GM21737 (cell line): ENCODE measurements around the gene PCDHA5.
"Not testable (repeated sequence)": the region's sequence is repeated elsewhere in the genome, so short reads cannot be mapped to it uniquely, and the experiment has no call there.

Experiments
- ATAC-seq: cut with Tn5 transposase; IDR thresholded peaks from one replicate; pipeline ENCODE4 v1.9.1; 2021; ENCODE audit warnings: mild to moderate bottlenecking, moderate library complexity; ENCODE audit not compliant: unreplicated experiment

The PCDHA5 gene

GRCh38 chr5:140822969-140823368 lies 1.6 kb downstream of the PCDHA5 start:
- not testable (repeated sequence) for ATAC-seq

- ATAC-seq = no peak
Measured at GRCh38 chr5:140823475-140823874, 2.1 kb downstream of the PCDHA5 start.

- ATAC-seq = no peak
Measured at GRCh38 chr5:140827704-140828361, 6.4 kb downstream of the PCDHA5 start, which contains the start of gene PCDHA6. PCDHA6 (plus strand) TSS chr5:140827960; CDS start chr5:140828092, 132 bp downstream.

GRCh38 chr5:140828362-140828737 lies 6.9 kb downstream of the PCDHA5 start:
- ATAC-seq = no peak

GRCh38 chr5:140829511-140830501 lies 8.4 kb downstream of the PCDHA5 start:
- ATAC-seq = not testable (repeated sequence)

- no peak for ATAC-seq
Measured at GRCh38 chr5:140833993-140834392, 12.6 kb downstream of the PCDHA5 start, which contains the start of gene PCDHA7. PCDHA7 (plus strand) TSS chr5:140834269; CDS start chr5:140834384, 115 bp downstream.

GRCh38 chr5:140834439-140835008 lies 13.1 kb downstream of the PCDHA5 start:
- not testable (repeated sequence) for ATAC-seq

- no peak for ATAC-seq
Measured at GRCh38 chr5:140835622-140836510, 14.5 kb downstream of the PCDHA5 start.

GRCh38 chr5:140840978-140841962 lies 19.9 kb downstream of the PCDHA5 start, which contains the start of gene PCDHA8:
PCDHA8 (plus strand) TSS chr5:140841187; CDS start chr5:140841322, 135 bp downstream.
- no peak for ATAC-seq

- no peak for ATAC-seq
Measured at GRCh38 chr5:140842798-140843733, 21.7 kb downstream of the PCDHA5 start.

GRCh38 chr5:140848139-140849102 lies 27.0 kb downstream of the PCDHA5 start, which contains the start of gene PCDHA9:
PCDHA9 (plus strand) TSS chr5:140848382; CDS start chr5:140848496, 114 bp downstream.
- ATAC-seq = not testable (repeated sequence)

GRCh38 chr5:140849831-140850634 lies 28.6 kb downstream of the PCDHA5 start:
- ATAC-seq = not testable (repeated sequence)

- no peak for ATAC-seq
Measured at GRCh38 chr5:140855772-140856674, 34.6 kb downstream of the PCDHA5 start, which contains the start of gene PCDHA10. PCDHA10 (plus strand) TSS chr5:140855897; CDS start chr5:140856049, 152 bp downstream.

- no peak for ATAC-seq
Measured at GRCh38 chr5:140857177-140857986, 36.0 kb downstream of the PCDHA5 start.
